Prostate gland (tissue), 2 donors: ENCODE results near the gene DMBT1. TPM values are rescaled to one million over a fixed set of nuclear protein-coding genes. Genes with fewer than 3 reads are reported as not detected.

ENCODE experiments used
- DNase-seq: peaks from one replicate; pipeline ENCODE4 v3.0.0-alpha.2; 2019; ENCODE audit warnings: low spot score
- H3K27ac ChIP-seq, 2 donors: fragments of 200-600 bp; sonication (generic); 2 replicates each; pipeline ENCODE4 v1.5.1; 2017 to 2019
- H3K27me3 ChIP-seq: fragments of 200-600 bp; sonication (generic); replicated peaks from 2 replicates; pipeline ENCODE4 v1.5.1; 2019; ENCODE audit not compliant: insufficient read depth
- H3K36me3 ChIP-seq, 2 donors: fragments of 200-600 bp; sonication (generic); 1 replicate in 1 of 2; 2 replicates in 1 of 2; pipeline versions ENCODE4 v1.5.1 to v1.8.1; 2017 to 2019
- H3K4me1 ChIP-seq: fragments of 200-600 bp; sonication (generic); replicated peaks from 2 replicates; pipeline ENCODE4 v1.5.1; 2019
- H3K4me3 ChIP-seq, 2 donors: fragments of 200-600 bp; sonication (generic); 2 replicates each; pipeline ENCODE4 v1.5.1; 2017 to 2019
- H3K9me3 ChIP-seq: fragments of 200-600 bp; sonication (generic); 2 replicates; pipeline ENCODE4 v1.5.1; 2017
- POLR2A ChIP-seq: fragments of 450-650 bp; IDR thresholded peaks from one replicate; pipeline ENCODE4 v1.6.1; 2016; ENCODE audit warnings: antibody characterized with exemption, mild to moderate bottlenecking
- POLR2AphosphoS5 ChIP-seq: sonication (generic); formaldehyde crosslinking; IDR thresholded peaks from one replicate; pipeline ENCODE4 v1.6.1; 2017; ENCODE audit warnings: antibody characterized with exemption
- WGBS: methylation state at CpG from one replicate; pipeline ENCODE4 v1.1.5; 2018; 5-methylcytosine and 5-hydroxymethylcytosine counted together
- intact Hi-C: fragments of 100-400 bp; cut with DNase I; formaldehyde crosslinking; loops from one replicate; pipeline ENCODE4 v1.14.2; 2022
- total RNA-seq, 2 donors: library from RNA; depleted of rRNA; stranded (reverse); fragments of >200 nt; gene quantifications; one replicate each; pipeline ENCODE4 v1.1.0, GENCODE V29; 2016
- TF ChIP-seq, protein P1 (sequence below), 4 experiments: fragments of 200-600 bp in 2 of 4; fragments of 450-650 bp in 2 of 4; sonication (generic) in 2 of 4; IDR thresholded peaks; 1 replicate in 3 of 4; 2 replicates in 1 of 4; pipeline ENCODE4 v1.5.1; 2016 to 2019; ENCODE audit warnings: antibody characterized with exemption in 4 of 4, mild to moderate bottlenecking in 2 of 4, moderate library complexity in 2 of 4

DMBT1 gene
- total RNA-seq, 2 donors from 2014 or later, result 0.51 to 4.6 TPM

- DNase-seq, result no peak
- Histone ChIP-seq H3K27me3 (no peaks in the 10 kb centered on the region), H3K4me1 (peaks cover 22% of the 10 kb centered on the region), H3K9me3 (no peaks in the 10 kb centered on the region), H3K4me3 (no peak overlapping the region), H3K27ac (peak overlapping the region; percentile 59 to 76), H3K36me3 (no peaks in the 10 kb centered on the region)
- intact Hi-C loops, result no loop called here
- 81% methylated on average over 5 of the region's 5 CpGs for WGBS
- TF ChIP-seq POLR2A, result no peak
- TF ChIP-seq POLR2AphosphoS5, result no peak
- TF ChIP-seq, protein P1, sequence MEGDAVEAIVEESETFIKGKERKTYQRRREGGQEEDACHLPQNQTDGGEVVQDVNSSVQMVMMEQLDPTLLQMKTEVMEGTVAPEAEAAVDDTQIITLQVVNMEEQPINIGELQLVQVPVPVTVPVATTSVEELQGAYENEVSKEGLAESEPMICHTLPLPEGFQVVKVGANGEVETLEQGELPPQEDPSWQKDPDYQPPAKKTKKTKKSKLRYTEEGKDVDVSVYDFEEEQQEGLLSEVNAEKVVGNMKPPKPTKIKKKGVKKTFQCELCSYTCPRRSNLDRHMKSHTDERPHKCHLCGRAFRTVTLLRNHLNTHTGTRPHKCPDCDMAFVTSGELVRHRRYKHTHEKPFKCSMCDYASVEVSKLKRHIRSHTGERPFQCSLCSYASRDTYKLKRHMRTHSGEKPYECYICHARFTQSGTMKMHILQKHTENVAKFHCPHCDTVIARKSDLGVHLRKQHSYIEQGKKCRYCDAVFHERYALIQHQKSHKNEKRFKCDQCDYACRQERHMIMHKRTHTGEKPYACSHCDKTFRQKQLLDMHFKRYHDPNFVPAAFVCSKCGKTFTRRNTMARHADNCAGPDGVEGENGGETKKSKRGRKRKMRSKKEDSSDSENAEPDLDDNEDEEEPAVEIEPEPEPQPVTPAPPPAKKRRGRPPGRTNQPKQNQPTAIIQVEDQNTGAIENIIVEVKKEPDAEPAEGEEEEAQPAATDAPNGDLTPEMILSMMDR (IDR thresholded peaks at IDR 0.05), result no peak
Observed at GRCh38 chr10:122656741-122657140, 96.2 kb downstream of the DMBT1 start.

GRCh38 chr10:122657255-122657654 is 96.7 kb downstream of the DMBT1 start:
- Histone ChIP-seq H3K4me3 (no peak overlapping the region), H3K4me1 (peaks cover 22% of the 10 kb centered on the region), H3K27me3 (no peaks in the 10 kb centered on the region), H3K27ac (peak overlapping the region; percentile 59 to 76), H3K9me3 (no peaks in the 10 kb centered on the region), H3K36me3 (no peaks in the 10 kb centered on the region)
- peak; percentile 29 for DNase-seq
- TF ChIP-seq, protein P1 (IDR thresholded peaks at IDR 0.05), result no peak
- no peak for TF ChIP-seq POLR2AphosphoS5
- no peak for TF ChIP-seq POLR2A
- 66% methylated on average over 4 of the region's 4 CpGs for WGBS
- intact Hi-C loops, result no loop called here

DNA sequence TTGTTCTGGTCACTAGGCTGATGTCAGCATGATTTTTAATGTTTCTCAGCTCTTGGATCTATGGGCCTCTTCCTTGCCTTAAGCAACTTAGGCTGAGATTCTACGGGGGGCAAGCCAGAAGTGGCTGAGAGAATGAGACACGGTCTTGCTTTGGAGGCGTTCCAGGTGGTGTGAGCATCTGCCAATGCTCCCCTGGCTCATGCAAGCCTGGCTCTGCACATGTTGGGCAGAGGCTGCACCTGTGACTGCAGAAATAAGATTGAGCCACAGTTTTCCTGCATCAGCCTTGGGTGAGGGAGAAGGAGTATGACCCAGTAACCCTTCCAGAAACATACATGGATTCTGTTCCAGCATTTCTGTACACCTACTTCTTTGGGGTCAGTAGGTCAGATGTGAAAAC is 97.2 kb downstream of the DMBT1 start:
- H3K27ac ChIP-seq, result peak overlapping the region in 1 of 2 donors; percentile 76
- H3K4me1 ChIP-seq, result peaks cover 22% of the 10 kb centered on the region
- WGBS, result 53% methylated on average over 3 of the region's 3 CpGs
- H3K36me3 ChIP-seq, result no peaks in the 10 kb centered on the region
- H3K4me3 ChIP-seq, result no peak overlapping the region
- DNase-seq, result no peak
- no peaks in the 10 kb centered on the region for H3K27me3 ChIP-seq
- intact Hi-C loops, result no loop called here
- H3K9me3 ChIP-seq, result no peaks in the 10 kb centered on the region
- TF ChIP-seq, protein P1 (IDR thresholded peaks at IDR 0.05), result no peak

GRCh38 chr10:122658356-122659049 is 97.9 kb downstream of the DMBT1 start:
- Histone ChIP-seq H3K9me3 (no peaks in the 10 kb centered on the region), H3K4me1 (peaks cover 22% of the 10 kb centered on the region), H3K36me3 (no peaks in the 10 kb centered on the region), H3K27me3 (no peaks in the 10 kb centered on the region), H3K27ac (no peak overlapping the region), H3K4me3 (no peak overlapping the region)
- no peak for DNase-seq
- intact Hi-C loops, result no loop called here
- no peak for TF ChIP-seq POLR2AphosphoS5
- WGBS, result 83% methylated on average over 8 of the region's 8 CpGs

DNA sequence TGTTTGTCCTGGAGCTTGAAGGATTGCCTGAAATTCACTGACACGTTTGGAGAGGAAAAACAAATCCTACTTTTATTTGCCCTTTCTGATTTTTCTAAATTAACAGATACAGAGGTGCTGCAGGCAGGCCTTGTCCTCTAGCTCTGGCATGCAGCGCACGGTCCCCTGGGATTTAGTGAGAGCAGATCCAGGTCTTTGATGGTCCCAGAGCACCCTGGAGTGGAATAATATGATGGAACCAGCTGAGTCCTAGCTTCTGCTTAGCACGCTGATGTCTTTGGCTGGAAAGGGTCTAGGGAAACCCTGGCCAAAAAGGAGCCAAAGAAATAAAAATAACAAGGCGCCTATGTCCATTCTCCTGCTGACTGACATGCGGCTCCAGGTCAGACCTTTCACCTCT is 98.6 kb downstream of the DMBT1 start:
- intact Hi-C loops, result no loop called here
- Histone ChIP-seq H3K27ac (no peak overlapping the region), H3K4me3 (no peak overlapping the region), H3K36me3 (no peaks in the 10 kb centered on the region), H3K27me3 (no peaks in the 10 kb centered on the region), H3K9me3 (no peaks in the 10 kb centered on the region), H3K4me1 (peaks cover 22% of the 10 kb centered on the region)
- DNase-seq, result no peak
- TF ChIP-seq POLR2A, result no peak
- no peak for TF ChIP-seq POLR2AphosphoS5
- TF ChIP-seq, protein P1 (IDR thresholded peaks at IDR 0.05), result no peak
- WGBS, result 81% methylated on average over 6 of the region's 6 CpGs
